ENCODE results near the gene BRCC3.
A peak's percentile ranks its signal among the peaks of the same experiment; 100 is the strongest.

Gene BRCC3

DNA sequence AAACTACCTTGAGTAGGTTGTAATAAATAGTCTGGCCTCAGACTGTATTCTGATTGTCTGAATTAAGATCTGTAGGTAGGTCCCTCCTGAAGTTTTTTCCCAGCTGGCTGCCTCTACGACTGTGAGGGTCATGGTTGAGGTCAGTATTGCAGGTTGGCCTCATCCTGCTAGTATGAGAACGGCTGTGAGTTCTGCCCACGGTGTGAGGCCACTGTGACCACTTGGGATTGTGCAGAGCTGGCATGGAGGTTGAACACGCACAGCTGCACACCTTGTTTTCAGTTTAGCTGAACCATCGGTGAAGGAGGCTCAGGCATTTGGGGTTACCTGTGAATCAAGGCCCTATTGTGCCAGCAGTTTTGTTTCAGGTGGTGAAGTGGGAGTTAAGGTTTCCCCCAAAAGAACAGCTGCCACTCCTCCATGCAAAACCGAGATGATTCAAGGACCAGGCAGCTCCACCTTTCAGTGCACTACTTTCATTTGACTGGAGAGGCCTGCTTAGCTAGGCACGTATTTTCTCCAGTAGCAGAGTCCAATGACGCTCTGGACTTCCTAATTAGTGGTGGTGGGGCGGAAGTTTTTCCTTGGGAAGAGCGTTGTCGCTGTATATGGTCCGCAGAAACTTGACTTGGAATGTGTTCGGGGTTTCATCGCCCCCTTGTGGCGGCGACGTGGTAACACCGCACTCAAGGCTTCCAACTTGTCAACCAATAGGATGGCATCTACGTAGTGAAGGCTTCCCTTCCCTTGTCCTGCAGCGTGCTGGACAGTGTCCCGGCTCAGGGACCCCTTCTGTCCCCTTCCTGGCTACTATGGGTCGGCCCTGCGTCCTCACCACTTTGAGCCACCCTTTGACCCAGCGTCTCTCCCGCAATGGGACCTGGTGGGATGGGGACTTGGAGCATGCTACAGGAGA, 14.2 kb upstream of the BRCC3 start:
- peak; percentile 67 for DNase-seq (ENCODE audit: low spot score)

DNA sequence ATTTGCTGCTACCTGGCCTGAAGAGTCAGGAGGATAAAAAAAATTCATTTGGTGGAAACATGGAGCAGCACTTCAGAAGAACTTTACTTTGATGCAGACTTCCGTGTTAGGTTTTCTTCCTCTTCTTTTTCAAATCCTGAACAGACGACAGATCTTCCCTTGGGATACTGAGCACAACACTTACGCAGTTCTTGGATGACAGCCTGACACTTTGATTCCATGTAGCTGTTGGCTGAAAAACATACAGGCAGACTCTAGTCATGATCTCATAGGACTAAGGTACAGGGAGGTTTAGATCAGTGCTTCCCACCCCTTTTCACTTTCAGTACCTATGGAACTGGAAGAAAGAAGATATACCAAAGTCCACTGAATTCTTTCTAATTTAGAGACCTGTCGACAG, 9.5 kb upstream of the BRCC3 start:
- no peak for DNase-seq (ENCODE audit: low spot score)

DNA sequence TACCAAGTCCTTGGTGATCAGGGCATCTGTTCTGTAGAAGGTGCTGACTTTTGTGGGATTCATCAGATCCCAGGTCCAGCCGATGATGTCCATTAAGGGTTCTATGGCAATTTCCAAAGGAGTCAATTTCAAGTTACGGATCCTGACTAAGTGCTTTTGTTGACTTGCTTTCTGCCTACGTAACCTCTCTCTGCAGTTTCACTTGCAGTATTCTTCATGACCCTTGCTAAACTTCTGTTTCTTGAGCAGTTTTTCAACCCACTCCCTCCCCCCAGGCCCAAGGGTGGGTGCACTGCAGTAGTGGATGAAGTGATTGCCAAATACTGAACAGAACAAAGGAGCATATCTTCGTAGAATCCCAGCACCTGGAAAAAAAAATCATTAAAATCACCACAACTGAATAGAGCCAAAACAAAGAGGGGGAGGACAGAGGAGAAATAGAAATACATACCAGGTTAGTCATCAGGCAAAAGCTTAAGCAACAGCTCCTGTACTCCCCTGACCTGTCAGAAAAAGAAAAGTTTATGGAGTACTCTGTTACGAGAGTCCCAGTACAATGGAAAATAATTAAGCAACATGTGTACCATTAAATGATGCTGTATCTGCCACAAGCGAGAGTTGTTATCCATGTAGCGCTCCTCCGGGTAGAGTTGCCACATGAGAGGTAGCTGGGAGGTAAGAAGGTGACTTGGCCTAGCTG, 6.1 kb upstream of the BRCC3 start:
- no peak for DNase-seq (ENCODE audit: low spot score)

DNA sequence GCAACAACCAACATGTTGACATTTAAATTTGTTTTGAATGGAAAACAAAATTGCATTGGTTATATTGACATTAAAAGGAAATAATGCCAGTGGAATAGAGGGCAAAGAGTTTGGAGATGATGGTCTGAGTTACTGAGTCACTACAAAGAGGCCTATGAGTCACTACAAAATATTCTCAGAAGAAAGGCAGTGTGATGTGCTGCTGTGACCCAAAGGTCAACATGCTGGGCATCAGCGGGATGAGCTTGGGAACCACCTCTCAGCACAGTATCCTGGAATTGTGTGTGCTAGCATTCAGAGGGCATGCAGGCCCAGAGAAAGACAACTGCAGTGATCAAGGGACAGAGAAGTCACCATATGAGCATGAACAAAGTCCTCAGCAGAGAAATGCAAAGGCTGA, 3.1 kb upstream of the BRCC3 start:
- DNase-seq (ENCODE audit: low spot score) = no peak

- no peak for DNase-seq (ENCODE audit: low spot score)
These were observed 1.9 kb upstream of the BRCC3 start for GRCh38 chrX:155069414-155069813.

DNA sequence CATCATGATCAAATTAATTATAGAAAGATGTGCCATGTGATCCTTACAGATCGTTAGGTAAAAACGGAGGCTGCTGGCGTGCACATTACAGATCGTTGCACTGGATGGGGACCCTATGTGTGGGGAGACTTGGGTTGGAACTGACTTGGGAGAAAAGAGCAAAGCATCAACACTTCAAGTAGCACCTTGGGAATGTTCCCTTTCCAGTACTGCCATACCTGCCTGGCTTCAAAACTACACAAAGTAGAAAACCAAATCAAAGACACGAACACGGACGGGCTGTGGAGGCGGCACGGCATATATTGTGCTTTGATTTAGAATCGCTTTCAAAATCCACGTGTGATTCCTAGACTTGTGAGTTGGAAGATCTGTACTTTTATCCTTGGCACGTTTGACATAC, 1.3 kb upstream of the BRCC3 start:
- DNase-seq (ENCODE audit: low spot score) = no peak

GRCh38 chrX:155070663-155070974, 689 bp upstream of the BRCC3 start:
- DNase-seq (ENCODE audit: low spot score) = no peak

DNA sequence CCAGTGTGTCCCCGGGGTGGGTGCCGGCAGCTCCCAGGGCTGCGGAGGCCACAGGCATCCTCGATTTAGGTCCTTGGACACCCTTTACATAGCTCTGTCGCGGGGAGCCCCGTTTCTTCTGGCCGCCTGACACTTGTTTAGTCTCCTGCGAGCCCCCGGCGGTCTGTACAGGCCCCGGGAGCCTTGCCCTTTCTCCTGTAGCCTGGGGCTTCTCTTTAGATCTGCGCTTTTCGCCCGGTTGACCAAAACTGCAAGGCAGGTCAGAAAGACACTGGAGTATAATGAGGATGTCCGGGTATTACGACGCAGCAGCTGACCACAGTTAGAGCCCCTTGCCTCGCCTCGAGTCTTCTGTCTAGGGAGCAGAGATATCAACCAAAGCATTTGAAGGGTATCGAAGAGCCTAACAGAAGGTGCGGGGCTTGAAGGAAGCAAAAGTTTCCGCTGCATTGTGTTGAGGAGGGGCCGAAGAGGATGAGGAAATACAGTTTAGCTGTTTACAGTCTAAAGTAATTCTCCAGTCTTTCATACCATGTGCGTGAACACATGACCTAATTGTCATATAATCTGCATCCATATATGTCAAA, 479 bp downstream of the BRCC3 start:
- no peak for DNase-seq (ENCODE audit: low spot score)

GRCh38 chrX:155086202-155086840, 15.0 kb downstream of the BRCC3 start:
- DNase-seq (ENCODE audit: low spot score) = no peak

DNA sequence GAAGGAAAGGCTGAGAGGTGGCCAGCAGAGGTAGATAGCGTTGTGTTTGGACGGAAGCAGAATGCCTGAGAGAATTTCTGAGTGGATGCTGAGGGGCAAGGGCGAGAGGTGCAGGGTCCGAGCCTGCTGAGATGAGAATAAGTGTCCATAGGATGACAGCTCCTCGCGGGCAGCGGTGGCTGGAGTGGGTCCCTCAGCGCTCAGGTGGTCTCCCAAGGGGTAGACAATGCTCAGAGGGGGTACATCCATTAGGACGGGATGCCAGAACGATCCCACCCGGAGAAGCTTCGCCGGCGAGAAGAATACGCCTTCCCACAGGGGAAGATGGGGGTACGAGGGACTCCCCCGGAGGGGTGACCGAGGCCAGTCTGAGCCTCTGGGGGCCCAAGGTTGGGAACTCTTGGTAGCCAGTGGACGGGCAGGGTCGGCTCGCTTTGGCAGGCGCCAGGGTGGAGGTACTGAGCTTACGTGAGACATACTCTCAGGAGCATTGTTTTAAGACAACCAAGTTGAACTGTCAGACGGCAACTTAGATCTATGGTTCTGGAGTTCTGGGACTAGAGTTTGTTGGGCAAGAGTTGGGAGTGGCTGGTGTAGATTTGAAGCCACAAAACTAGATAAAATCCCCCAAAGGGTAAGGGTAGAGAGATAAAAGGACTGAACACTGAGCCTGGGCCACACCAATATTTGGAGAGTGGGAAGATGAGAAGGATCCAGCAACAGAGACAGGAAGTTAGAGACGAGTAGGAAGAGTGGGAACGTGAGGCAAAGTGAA, 15.8 kb downstream of the BRCC3 start:
- no peak for DNase-seq (ENCODE audit: low spot score)

DNA sequence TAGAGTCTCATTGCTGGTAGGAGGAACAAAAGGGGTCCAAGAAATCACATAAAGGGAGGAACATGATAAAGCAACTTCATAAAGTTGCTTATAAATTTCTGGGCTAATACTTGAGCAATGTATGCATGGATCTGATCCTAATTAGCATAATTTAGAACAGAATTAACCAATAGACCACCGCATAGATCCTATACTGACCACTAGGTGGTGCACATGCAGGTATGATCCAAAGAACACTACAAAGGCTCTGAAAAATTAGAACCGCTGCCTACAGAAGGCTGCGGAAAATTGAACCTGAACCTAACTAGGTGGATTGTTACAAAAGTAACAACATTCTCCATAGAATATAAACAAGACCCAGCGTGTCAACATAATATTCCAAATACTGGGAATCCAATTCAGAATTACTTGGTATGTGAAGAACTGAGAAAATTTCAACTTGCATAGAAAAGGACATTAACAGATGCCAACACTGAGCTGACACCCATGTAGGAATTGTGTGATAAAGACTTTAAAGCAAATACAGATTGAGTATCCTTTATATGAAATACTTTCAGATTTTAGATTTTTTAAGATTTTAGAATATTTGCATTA, 23.3 kb downstream of the BRCC3 start:
- no peak for DNase-seq (ENCODE audit: low spot score)

DNA sequence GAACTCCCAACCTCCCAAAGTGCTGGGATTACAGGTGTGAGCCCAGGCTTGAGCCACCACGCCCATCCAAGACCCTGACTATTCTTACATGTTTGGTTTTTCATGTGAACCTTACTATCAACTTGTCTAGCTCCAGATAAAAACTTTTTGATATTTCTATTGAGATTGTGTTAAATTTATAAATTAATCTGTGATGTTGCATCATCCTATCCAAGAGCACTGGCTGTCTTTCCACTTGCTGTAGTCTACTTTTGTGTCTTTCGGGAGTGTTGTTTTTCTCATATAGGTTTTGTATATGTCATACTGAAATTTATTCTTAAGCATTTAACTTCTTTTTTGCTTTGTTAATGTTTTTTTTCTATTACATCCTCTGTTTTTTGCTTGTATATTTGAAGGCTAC, 34.6 kb downstream of the BRCC3 start:
- no peak for DNase-seq (ENCODE audit: low spot score)

DNA sequence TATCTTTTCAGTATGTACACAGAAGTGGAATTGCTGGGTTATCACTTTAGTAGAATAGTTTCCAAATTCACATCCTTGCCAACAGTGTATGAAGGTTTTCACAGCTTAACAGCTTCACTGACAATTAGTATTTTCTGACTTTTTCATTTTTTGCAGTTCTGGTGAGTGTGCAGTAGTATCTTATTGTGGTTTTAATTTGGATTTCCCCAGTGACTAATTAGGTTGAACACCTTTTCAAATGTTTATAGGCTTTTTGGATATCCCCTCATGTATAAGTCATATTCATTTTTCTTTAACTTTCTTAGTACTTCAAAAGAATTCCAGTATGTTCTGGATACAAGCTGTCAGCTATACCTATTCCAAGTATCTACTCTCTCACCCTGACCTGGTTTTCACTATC, 37.1 kb downstream of the BRCC3 start:
- no peak for DNase-seq (ENCODE audit: low spot score)

GRCh38 chrX:155112171-155112570, 40.9 kb downstream of the BRCC3 start:
- DNase-seq (ENCODE audit: low spot score) = no peak

DNA sequence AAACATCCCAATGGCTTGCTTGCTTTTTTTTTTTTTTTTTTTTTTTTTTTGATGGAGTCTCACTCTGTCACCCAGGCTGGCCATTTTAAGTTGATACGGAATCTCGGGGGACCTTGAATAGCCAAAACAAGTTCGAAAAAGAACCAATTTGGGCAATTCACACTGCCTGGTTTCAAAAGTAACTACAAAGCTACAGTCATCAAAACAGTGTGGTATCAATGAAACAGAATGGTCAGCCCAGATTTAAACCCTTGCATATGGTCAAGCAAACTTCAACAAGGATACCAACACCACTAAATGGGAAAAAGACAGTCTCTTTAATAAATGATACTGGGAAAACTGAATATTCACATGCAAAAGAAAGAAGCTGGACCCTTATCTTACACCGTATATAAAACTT, 41.8 kb downstream of the BRCC3 start:
- DNase-seq (ENCODE audit: low spot score) = no peak

DNA sequence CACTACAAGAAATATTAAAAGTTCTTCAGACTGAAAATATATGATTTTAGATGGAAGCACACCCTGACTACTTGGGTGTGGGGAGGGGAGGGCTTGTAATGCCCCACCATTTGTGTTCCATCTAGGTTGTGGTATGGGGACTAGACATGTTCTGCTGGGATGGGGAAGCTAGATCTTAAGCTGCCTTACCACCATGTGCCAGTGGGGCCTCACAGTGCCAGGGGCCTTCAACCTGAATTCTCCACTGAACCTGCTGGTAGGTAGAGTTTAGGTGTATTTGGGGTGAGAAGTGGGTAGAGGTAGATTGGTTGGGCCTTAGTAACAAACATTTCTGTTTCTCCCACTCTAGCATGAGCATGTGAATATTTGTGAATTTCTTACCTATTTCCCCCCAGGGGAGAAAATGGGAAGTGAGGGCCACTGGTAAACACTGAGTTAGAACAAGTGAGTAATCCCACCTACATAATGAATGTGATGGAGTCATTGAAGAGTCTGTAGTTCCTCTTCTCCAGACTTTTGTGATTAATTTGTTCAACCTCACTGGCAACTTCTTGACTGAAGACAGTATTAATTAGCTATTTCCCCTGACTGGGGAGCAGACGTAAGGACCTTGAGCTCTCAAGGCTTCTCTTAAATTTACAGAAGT, 44.0 kb downstream of the BRCC3 start:
- no peak for DNase-seq (ENCODE audit: low spot score)

GRCh38 chrX:155127465-155127864, 56.2 kb downstream of the BRCC3 start:
- no peak for DNase-seq (ENCODE audit: low spot score)

DNA sequence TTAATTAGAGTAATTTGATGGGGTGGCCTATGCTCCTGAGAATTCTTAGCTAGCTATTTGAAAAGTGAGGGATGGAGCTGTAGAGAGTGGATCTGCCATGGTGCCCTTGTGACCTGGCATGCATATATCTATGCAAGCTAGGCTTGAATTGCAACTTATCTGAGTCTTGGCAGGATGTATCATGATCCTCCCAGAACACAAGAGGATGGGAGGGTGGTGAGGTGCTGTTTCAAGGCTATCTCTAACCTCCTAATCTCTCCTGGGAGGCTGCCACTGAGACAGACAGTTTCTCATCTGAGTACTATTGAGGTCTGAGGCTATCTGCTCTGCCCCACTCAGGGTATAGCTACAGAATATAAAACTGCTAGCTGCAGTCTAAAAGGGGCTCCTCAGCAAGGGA, 56.6 kb downstream of the BRCC3 start:
- no peak for DNase-seq (ENCODE audit: low spot score)

DNA sequence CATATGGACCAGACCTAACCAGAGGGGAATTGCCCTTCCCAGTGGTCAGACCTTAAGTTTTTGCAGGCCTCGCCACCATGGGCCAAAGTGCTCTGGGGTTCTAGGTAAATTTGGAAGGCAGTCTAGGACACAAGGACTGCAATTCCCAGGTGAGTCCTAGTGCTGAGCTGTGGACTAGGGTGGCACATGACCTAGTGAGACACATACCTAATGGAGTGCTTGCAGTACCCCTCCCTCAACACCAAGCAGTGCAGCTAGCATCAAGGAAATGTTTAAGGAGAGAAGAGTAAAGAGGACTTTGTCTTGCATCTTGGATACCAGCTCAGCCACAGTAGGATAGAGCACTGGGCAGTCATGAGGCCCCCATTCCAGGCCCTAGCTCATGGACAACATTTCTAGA, 60.8 kb downstream of the BRCC3 start:
- no peak for DNase-seq (ENCODE audit: low spot score)

GRCh38 chrX:155134255-155134654, 62.9 kb downstream of the BRCC3 start:
- no peak for DNase-seq (ENCODE audit: low spot score)

DNA sequence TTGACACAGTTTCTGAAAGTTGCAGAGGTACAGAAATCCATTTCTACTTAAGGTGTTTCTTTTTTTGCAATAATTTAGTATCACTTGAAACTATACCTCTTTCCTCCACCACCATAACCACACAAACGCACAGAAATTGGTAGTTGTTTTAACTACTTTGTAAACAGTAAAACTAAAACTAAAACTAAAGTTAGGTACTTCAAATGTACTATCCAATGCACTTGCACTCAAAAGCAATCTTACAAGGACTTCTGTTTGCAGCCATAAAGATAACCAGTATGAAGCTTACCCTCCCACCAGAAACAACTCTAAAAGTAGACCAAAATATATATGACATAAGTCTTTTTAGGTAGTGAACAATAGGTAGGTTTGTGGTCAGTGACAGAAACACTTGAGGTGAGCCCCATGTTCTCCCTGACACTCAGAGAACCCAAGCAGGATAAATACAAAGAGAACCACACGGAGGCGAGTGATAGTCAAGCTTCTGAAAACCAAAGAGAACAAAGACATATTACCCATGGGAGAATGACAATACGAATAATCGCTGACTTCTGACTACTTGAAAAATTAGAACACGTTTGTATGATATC, 72.7 kb downstream of the BRCC3 start:
- no peak for DNase-seq (ENCODE audit: low spot score)
